ENCODE measurements around the gene RAB11B.
"Not testable (repeated sequence)": the region's sequence is repeated elsewhere in the genome, so short reads cannot be mapped to it uniquely, and the experiment has no call there.

RAB11B gene

DNA sequence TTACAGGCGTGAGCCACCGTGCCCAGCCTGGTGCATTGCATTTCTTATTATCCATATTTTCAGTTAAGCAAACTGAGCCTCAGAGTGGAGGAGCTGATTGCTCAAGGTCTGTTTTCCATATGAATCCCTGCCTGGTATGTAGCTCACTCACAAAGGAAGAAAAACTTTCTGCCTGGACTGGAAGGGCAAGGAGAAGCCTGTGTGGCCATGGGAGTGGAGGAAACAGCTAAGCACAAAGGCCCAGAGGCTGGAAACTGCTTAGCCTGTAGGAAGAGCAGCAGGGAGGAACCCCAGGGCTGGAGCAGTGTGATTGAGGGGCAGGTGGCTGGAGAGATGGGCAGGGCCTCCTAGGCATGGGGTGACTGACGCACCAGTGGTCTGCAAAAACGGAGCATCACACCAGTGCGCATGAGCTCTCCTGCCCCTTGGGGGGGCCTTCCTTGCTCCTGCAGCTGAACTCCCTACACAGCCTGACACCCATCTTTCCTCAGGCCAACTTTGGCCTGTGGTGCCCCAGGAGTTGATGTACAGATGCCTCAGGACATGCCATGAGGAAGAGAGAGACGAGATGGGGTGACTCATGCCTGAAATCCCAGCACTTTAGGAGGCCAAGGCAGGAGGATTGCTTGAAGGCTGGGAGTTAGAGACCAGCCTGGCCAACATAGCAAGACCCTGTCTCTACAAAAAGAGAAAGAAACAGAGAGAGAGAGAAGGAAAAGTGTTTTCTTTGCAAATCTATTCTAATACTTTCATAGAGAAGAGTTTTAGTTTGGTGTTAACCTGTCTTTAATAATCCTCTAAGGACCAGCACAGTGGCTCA lies 51.8 kb downstream of the RAB11B start:
- DNase-seq: no peak

DNA sequence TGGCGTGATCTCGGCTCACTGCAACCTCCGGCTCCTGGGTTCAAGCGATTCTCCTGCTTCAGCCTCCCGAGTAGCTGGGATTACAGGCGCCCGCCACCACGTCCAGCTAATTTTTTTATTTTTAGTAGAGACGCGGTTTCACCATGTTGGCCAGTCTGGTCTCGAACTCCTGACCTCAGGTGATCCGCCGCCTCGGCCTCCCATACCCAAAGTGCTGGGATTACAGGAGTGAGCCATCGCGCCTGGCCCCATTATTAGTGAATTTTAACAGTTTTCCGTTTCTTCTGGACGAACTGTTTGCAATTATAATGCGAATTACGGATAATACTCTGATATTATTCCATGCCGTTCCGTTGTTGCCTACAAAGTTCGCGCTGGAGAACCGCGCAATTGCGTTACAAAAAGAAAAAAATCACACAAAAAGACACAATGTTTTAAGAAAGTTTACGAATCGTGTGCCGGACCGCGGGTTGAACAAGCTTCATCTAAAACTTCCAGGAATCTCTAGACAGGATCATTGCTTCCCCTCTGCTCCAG lies 54.0 kb downstream of the RAB11B start:
- not testable (repeated sequence) for DNase-seq

GRCh38 chr19:8444677-8445487 lies 54.7 kb downstream of the RAB11B start, which contains the start of gene HNRNPM:
Gene HNRNPM (plus strand): TSS chr19:8444975. CDS start chr19:8444999, 24 bp downstream.
- peak; percentile 100 for DNase-seq

GRCh38 chr19:8445488-8446001 lies 55.4 kb downstream of the RAB11B start:
- peak; percentile 18 to 49 for DNase-seq

- no peak for DNase-seq
Observed at GRCh38 chr19:8446061-8446709, 56.0 kb downstream of the RAB11B start.

- DNase-seq: no peak
Observed at GRCh38 chr19:8449830-8450229, 59.7 kb downstream of the RAB11B start.

- no peak for DNase-seq
Observed at GRCh38 chr19:8451377-8451776, 61.2 kb downstream of the RAB11B start.

- DNase-seq: peak in 1 of 2 donors; percentile 19
Observed at GRCh38 chr19:8451885-8452284, 61.7 kb downstream of the RAB11B start.

DNA sequence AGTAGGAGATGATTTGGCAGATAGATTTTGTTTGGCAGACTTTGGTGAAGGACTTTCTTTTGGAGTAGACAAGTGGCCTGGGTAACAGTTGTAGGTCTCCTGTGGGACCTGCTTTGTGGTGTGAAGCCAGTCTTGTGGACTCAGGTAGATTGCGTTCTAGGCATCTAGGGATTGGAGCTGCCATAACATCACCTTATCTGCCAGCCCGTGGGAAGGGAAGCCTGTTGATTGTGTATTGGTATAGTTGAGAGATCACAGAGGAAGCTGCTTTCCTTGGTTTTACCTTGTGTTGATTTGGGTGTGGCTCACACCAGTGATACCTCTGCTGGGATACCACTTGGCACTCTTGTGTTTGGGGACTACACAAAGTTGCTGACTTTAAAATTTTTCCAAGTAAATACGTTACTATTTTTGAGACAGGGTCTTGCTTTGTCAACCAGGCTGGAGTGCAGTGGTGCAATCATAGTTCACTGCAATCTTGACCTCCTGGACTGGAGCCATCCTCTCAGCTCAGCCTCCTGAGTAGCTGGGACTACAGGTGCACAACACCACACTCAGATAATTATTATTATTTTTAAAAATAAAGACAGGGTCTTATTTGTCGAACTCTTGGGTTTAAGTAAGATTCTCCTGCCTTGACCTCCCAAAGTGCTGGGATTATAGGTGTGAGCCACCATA lies 62.4 kb downstream of the RAB11B start:
- DNase-seq: no peak

DNA sequence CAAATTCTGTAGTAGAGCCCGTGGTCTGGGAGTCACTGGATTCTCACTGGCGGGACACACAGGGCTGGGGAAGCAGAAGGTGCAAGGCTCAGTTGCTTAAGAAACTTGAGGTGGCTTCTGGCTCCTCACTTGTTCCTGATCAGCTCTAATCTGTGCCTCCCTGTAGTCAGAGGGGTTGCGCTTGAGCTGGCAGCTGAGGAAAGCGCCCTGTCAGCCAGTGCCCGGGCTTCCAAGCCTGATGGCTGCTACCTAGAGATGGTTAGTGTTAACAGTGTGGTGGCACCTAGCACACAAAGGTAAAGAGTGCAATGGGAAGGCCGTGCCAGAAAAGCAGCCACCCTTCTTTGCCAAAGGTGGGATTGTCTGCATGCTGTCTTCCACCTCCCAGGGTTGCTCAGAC lies 63.5 kb downstream of the RAB11B start:
- DNase-seq: no peak
